ENCODE data around the gene FRAT2. TPM values are rescaled to one million over a fixed set of nuclear protein-coding genes. Genes with fewer than 3 reads are reported as not detected.
"Not testable (repeated sequence)": the region's sequence is repeated elsewhere in the genome, so short reads cannot be mapped to it uniquely, and the experiment has no call there.

FRAT2 gene
- total RNA-seq, 4 donors from 2014 or later = 19.0 to 31.7 (median 24.0) TPM

- DNase-seq = peak in 1 of 3 donors; percentile 47
- H3K4me1 ChIP-seq = peaks cover 0 to 10% (median 5%) of the 10 kb centered on the region in 4 donors
- H3K27ac ChIP-seq = peak overlapping the region; percentile 95 to 97 (median 96)
- H3K36me3 ChIP-seq = peaks cover 0 to 9% (median 0%) of the 10 kb centered on the region in 3 donors
- no peak for TF ChIP-seq POLR2A (IDR thresholded peaks at IDR 0.05)
- TF ChIP-seq CTCF (IDR thresholded peaks at IDR 0.05) = no peak
- H3K27me3 ChIP-seq = no peaks in the 10 kb centered on the region
- peak overlapping the region; percentile 84 to 98 (median 92) for H3K4me3 ChIP-seq
- no peaks in the 10 kb centered on the region for H3K9me3 ChIP-seq
These were observed 43.0 kb downstream of the FRAT2 start for GRCh38 chr10:97291357-97292096.

GRCh38 chr10:97290576-97291356 lies 43.8 kb downstream of the FRAT2 start:
- H3K27ac ChIP-seq = peak overlapping the region in 1 of 4 donors; percentile 96
- H3K4me1 ChIP-seq = peaks cover 0 to 10% (median 5%) of the 10 kb centered on the region in 4 donors
- H3K36me3 ChIP-seq, H3K9me3 ChIP-seq, H3K27me3 ChIP-seq, DNase-seq: not testable (repeated sequence)
- H3K4me3 ChIP-seq = peak overlapping the region in 2 of 4 donors; percentile 84 to 86

GRCh38 chr10:97290076-97290475 lies 44.5 kb downstream of the FRAT2 start:
- DNase-seq, H3K9me3 ChIP-seq, H3K36me3 ChIP-seq, H3K27me3 ChIP-seq, H3K4me3 ChIP-seq, H3K27ac ChIP-seq: not testable (repeated sequence)
- peaks cover 0 to 10% (median 5%) of the 10 kb centered on the region in 4 donors for H3K4me1 ChIP-seq

Small RNA genes within 50 kb of the gene (small RNA-seq; reads per million reads assigned to genes)
- gene RF00017 = 0 reads per million in 2 donors

Other genes with a start within 250 kb of the FRAT2 start
- gene SLIT1, start 148.8 kb downstream of the FRAT2 start, total RNA-seq = 1 to 10 TPM in 1 of 4 donors, under 1 TPM in 1, not detected in 2; 0.28 to 1.7 TPM
- gene ARHGAP19, start 42.1 kb downstream of the FRAT2 start, total RNA-seq = 10 to 100 TPM in 1 of 4 donors, 1 to 10 TPM in 3; 4.9 to 28.9 (median 7.3) TPM
- 1 to 10 TPM; 1.7 to 9.7 (median 6.9) TPM for gene FRAT1, start 15.5 kb downstream of the FRAT2 start, total RNA-seq
- 10 to 100 TPM in 3 of 4 donors, 1 to 10 TPM in 1; 9.1 to 42.9 (median 22.5) TPM for gene RRP12, start 66.6 kb upstream of the FRAT2 start, total RNA-seq
- 100 to 1,000 TPM; 118 to 244 (median 166) TPM for gene PGAM1, start 91.5 kb upstream of the FRAT2 start, total RNA-seq
- 10 to 100 TPM; 17.9 to 27.7 (median 23.0) TPM for gene EXOSC1, start 111.3 kb upstream of the FRAT2 start, total RNA-seq
- 10 to 100 TPM; 25.6 to 38.3 (median 28.4) TPM for gene ZDHHC16, start 111.4 kb upstream of the FRAT2 start, total RNA-seq
- 100 to 1,000 TPM in 1 of 4 donors, 10 to 100 TPM in 3; 80.2 to 127 (median 85.7) TPM for gene MMS19, start 163.7 kb upstream of the FRAT2 start, total RNA-seq
- 1 to 10 TPM in 2 of 4 donors, under 1 TPM in 1, not detected in 1; 0.70 to 2.5 (median 1.4) TPM for gene UBTD1, start 164.2 kb upstream of the FRAT2 start, total RNA-seq
- gene ANKRD2, start 238.1 kb upstream of the FRAT2 start, total RNA-seq = not detected
- gene HOGA1, start 249.7 kb upstream of the FRAT2 start, total RNA-seq = under 1 TPM in 1 of 4 donors, not detected in 3; 0.40 TPM